CD4-positive, alpha-beta T cell treated with Interleukin-10 for 1 hour (primary cell): ENCODE results near the gene TMIGD1.
"Not testable (repeated sequence)": the region's sequence is repeated elsewhere in the genome, so short reads cannot be mapped to it uniquely, and the experiment has no call there.

ENCODE experiments used
- DNase-seq: peaks from one replicate; pipeline ENCODE4 v3.0.0-alpha.2; 2020

TMIGD1 gene

DNA sequence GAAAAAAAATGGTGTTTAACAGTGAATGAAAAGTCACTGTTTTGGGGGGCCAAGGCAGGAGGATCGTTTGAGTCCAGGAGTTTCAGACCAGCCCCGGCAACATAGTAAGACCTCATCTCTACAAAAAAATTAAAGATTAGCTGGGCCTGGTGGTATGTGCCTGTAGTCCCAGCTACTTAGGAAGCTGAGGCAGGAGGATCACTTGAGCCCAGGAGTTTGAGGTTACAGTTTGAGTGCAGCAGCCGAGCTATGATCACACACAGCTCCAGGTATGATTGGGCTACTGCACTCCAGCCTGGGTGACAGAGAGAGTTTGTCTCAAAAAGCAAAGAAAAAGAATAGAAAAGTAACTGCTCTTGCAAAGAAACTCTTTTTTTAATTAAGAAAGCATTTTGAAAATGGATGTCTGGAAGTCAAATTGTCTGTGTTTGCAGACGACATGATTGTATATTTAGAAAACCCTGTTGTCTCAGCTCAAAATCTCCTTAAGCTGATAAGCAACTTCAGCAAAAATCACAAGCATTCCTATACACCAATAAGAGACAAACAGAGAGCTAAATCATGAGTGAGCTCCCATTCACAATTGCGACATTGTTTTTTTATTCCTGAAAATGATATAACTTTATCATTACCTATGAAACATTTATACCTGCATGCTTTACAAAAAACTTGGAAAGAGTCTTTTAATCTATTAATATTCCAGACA lies 24.4 kb upstream of the TMIGD1 start:
- DNase-seq, result no peak

DNA sequence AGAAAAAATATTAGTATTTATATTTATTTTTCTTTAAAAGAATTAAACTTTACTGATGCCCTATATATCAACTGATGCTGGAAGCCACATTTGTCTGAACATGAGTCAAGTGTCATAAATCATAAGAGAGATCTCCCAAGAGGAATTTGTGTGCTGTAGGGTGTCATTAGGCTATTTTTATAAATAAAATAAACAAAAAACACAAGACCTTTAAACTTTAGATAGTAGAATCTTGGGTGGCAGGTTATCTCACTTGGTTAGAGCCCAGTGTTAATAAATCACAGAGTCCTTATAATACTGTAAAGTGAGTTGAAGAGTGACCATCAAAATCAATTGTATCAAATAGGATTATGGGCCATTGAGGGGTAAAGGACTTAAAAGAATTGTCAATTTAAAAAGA lies 23.6 kb upstream of the TMIGD1 start:
- no peak for DNase-seq

DNA sequence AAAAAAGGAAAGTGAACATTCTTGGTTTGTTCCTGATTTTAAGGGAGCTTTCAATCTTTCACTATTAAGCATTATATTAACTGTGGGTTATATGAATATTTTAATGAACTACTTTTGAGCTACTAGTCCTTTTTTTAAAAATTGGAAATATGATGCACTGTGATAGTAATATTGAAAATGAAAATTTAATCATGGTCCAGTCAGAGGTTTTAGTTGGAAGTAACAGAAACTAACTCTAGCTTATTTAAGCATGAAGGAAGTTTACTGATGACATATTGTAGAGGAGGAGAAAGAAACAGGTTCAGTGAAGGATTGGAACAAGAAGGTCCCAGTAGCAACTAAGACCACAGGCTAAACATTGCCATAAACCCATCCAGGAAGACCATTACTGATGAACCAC lies 20.8 kb upstream of the TMIGD1 start:
- no peak for DNase-seq

DNA sequence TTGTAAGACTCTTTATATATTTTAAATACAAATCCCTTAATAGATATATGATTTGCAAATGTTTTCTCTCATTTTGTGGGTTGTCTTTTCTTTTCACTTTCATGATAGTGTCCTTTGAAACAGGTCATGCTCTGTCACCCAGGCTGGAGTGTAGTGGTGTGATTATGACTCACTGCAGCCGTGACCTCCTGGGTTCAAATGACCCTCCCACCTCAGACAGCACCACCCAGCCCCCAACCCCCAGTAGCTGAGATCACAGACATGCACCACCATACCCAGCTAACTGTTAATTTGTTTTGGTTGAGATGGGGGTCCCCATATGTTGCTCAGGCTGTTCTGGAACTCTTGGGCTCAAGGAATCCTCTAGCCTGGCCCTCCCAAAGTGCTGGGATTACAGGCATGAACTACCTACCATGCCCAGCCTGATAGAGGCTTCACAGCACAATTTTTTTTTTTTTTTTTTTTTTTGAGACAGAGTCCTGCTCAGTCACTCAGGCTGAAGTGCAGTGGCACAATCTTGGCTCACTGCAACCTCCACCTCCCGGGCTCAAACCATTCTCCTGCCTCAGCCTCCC lies 18.5 kb upstream of the TMIGD1 start:
- no peak for DNase-seq

DNA sequence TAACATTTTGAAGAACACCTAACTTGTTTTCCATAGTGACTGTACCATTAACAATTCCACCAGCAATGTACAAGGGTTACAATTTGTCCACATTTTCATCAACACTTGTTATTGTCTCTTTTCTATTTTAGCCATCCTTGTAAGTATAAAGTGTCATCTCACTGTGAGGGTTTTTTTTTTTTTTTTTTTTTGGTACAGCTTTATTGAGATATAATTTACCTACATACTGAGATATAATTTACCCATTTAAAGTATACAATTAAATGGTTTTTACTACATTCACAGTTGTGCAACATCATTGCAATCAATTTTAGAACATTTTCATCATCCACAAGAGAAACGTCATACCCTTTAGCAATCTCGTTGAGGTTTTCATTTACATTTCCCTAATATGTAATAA lies 17.9 kb upstream of the TMIGD1 start:
- DNase-seq, result no peak

DNA sequence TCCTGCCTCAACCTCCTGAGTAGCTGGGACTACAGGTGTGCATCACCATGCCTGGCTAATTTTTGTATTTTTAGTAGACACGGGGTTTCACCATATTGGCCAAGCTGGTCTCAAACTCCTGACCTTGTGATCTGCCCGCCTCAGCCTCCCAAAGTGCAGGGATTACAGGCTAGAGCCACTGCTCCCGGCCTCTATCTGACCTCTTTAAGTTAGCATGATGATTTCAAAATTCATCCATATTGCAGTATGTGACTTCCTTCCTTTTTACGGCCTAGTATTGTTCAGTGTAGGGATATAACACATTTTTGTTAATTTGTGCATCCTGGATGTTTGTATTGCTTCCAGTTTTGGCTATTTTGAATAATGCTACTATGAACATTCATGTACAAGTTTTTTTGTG lies 17.4 kb upstream of the TMIGD1 start:
- DNase-seq, result not testable (repeated sequence)

DNA sequence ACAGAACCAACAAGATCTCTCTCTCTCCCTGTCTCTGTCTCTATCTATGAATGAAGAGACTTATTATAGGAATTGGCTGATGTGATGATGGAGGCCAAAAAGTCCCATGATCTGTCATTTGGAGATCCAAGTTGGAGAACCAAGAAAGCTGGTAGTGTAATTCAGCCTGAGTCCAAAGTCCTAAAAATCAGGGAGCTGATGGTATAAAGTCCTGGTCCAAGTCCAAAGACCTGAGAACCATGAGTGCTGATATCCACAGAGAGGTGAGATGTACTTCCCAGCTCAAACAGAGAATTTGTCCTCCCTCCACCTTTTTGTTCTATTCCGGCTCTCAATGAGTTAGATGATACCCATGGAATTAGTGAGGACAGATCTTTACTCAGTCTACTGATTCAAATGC lies 15.4 kb upstream of the TMIGD1 start:
- DNase-seq, result no peak

DNA sequence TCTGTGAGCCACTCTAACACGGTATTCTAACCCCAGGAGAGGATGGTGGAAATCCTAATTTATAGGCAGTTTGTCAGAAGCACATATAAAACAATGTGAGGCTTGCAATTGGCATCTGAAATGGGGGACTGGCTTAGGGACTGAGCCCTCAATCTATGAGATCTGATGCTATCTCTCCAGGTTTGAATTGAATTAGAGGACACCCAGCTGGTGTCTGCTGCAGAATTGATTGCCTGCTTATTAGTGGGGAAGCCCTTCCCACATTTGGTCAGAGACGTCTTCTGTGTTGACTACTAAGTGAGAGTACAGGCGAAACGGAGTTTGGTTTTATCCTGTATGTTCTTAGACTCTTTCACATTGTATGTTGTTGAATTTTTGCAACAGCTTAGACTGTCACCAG lies 13.6 kb upstream of the TMIGD1 start:
- no peak for DNase-seq

DNA sequence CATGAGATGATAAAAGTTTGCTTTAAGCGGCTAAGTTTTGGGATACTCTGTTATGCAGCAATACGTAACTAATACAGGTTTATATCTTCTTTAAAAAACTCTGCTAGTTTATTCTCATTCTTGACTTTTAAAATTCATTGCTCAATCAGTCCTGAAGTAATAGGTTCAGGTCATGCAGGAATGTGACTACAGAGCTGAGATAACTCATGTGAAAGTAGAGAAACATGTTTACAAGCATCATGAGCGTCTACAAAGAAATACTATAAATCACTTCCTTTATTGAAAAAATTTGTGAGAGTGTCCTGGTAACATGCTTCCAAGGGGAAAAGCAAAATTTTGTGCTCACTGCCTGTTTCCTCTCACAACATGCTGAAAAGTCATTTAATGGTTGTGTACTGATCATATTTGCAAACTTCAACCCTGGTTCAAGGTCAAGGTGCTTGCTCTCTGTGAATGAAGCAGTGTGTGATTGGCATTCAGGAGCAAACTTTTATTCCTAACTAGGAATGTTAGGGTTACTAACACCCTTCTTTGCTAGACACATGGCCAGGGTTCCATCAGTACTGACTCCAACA lies 12.5 kb upstream of the TMIGD1 start:
- DNase-seq, result no peak

DNA sequence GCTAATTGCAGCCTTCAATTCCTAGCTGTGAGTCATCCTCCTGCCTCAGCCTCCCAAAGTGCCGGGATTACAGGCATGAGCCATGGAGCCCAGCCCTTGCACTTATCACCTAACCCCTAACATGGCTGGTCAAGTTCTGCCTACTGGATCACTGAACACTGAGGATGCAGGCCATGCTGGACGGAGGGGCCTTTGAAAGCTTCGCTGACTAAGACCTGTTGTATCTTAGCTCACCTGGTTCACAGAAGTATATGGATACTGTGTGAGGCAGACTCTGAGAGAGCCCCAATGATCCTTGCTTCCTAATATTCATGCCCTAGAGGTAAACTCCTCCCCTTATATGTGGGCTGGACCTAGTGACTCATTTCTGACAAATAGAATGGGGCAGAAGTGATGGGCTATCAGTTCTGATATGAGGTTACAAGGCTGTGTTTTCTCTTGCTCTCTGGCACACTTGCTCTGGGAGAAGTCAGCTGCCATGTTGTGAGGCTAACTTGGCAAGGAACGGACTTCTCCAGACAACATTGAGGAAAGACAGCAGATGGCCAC lies 11.7 kb upstream of the TMIGD1 start:
- DNase-seq, result no peak

DNA sequence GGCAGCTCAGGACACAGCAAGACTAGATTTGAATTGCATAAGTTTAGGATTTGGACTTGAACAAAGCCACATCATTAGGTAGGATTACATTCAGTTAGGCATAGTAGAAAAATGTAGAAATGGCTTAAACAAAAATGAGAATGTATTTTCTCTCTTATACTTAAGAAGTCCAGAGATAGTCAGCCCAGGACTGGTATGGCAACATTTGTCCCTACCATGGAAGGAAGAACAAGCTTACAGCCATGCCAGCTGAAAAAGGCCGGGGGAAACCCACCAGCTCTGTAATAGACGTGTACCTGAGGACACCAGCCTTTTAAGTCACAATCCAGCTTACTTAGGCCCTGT lies 11.2 kb upstream of the TMIGD1 start:
- DNase-seq, result no peak

DNA sequence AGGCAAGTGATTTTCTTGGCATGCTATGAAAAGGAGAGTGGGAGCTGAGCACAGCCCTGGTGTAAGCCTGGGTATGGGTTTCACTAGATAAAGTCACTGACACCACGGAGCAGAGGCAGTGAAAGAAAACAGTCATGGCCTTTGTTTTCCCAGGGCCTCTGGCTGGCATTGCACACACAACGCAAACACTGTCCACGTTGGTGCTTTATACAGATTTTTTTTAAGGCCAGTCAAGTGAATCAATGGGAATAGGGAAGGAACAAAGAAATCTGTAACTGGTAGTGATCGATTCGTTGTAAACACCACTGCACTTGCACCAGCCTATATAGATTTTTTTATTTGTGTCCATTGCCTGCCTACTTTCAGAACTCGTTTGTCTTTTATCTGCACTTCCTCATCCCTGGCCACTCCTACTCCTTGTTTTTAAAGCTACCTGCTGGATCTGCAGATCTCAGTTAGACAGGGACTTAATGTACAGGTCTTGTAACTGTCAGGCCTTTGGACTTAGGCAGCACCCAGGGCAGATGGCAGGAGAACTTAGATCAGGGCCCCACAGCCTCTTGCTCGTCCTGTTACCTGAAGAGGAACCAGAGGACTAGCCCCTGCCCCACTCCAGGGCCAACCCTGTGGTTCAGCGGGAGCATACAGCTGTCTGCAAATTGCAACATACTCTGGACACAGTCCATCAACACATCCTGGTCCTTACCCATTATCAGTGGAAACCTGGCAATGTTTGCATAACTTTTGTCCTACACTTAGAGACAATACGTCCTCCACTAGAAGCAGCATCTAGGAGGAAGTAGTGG lies 10.6 kb upstream of the TMIGD1 start:
- DNase-seq, result no peak

DNA sequence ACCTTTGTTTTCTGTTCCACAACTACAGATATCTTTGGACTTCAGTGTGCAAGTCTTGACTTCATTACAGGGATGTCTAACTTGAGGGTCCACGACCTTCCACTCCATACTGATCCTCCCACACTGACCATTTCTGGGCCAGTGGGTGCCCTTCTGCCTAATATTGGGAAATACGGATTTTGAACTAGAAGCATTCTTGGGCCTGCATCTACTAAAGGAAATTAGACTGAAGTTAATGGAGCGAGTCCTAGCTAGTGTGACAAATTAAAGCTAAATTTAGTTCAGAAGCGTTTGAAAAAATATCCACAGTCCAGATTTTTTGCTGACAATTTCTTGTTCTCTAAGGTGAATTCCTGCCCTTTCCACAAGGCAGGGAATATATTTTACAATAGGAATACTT lies 9.9 kb upstream of the TMIGD1 start:
- DNase-seq, result no peak

DNA sequence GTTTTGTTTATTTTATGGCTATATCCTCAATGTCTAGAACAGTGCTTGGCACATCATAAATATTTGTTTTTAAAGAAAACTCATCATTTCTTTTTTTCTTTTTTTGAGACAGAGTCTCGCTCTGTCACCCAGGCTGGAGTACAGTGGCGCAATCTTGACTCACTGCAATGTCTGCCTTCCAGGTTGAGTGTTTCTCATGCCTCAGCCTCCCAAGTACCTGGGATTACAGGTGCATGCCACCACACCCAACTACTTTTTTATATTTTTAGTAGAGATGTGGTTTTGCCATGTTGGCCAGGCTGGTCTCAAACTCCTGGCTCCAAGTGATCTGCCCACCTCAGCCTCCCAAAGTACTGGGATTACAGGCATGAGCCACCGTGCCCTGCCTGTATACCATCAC lies 9.4 kb upstream of the TMIGD1 start:
- not testable (repeated sequence) for DNase-seq

DNA sequence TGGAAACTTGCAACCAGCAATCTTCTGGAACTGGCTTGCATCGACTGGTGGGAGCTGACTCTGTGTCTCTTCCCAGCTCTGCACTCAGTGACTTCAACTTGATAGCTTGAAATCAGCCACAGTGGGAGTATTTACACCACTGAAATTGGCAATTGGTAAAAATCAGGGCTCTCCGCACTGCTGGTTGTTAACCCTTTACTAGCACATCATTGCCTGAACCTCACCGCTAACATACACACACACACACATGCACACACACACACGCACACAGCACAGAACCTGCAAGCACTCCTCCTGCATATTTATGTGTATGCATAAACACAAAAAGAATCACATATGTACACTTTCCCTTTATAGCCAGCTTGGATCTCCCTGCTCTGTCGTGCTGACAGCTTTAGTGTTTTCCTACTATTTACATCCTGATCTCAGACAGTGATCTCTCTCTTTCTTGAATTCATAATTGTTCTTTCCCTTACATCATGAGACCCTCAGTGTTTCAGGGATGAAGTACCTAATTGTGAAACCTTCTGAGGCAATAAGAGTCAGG lies 7.9 kb upstream of the TMIGD1 start:
- DNase-seq, result no peak

DNA sequence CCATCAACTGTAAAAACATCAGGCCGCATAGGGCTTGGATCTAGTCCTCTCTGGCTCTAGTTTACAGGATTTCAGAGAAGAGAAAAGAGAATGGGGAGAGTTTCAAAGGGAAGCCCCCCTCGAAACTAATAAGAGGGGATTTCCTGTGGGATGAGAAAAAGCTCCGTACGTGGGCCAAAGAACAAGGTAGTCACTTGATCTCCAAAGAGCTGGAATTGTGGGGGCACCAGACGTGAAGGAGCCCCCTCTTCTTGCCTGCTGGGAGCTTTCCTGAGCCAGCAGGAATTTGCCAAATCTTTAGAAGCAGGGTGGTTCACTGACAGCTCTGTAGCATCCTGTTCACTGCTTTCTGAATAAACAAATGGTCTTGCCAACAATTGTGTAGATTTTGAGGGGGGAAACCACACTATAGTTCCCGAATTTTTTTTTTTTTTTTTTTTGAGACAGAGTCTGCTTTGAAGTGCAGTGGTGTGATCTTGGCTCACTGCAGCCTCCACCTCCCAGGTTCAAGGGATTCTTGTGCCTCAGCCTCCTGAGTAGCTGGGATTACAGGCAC lies 7.0 kb upstream of the TMIGD1 start:
- DNase-seq, result no peak

DNA sequence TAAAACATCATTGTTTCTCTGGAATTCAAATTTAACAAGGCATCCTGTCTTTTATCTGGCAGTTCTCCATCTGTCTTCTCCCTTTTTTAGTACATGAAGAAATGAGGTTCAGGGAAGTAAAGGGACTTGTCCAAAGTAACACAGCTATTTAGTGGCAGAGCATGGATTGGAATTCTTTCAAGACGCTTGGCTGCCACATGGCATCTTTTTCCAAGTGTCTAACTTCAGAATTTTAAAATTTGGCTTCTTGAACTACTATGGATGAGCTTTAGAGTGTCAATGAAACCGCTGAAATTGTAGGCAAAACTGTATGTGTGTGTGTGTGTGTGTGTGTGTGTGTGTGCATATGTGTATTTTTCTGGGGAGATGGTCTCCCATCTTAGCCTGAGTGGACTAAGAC lies 5.2 kb upstream of the TMIGD1 start:
- DNase-seq, result no peak

DNA sequence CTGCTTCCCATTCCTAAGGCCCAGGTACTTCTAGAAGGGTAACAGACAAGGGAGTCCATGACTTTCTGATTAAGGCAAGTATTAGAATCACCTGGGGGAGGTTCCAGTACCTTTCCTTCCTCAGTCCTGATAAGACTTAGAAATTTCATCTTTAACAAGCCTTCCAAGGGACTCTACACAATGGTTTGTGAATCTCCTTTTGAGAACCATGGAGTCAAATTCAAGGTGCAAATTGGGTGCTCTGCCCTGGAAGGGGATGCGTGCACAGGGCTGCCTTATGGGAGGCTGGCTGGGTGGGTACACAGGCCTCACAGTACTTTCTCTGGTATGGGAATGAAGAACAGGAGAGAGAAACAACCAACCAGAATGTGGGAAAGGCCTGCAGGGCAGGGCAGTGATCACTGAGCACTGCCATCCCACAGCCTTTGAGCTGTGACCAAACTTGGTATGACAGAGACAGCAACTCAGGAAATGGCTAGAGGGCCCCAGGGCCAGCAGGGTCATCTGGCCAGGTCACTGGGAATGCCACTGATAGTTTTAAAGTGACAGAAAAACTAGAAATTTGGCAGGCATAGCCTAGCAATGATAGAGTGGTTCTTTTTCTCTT lies 3.6 kb upstream of the TMIGD1 start:
- no peak for DNase-seq

DNA sequence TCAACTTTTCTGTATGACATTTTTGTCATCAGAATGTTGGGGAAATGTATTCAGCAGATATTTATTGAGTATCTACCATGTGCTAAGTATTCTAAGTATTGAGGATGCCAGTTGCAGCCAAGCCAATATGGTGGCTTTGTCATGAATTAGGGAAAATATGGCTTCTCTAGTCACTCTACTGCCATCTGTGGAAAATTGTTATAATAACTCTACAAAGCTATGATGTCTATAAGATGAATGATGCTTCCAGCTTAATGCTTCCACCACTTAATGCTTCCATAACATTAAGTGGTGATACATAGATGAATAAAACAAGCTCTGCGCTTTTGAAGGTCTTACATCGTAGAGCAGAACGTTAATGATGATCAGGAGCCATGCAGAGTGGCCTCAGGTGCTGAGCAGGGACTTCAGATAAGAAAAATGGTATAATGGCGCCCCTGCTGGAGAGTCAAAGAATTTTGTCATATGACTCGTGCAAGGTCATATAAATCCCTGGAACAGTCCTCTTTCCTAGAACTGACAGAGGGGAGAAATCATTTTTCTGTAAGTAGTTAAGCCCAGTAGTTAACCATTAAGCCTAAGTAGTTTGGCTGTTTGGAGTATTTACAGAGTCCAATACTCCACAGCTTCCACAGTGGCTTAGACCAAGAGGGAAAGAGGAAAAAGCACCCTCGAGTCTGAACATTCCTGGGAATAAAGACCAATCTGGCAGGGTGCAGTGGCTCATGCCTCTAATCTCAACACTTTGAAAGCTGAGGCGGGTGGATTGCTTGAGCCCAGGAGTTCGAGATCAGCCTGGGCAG lies 2.7 kb upstream of the TMIGD1 start:
- DNase-seq, result peak; percentile 78

DNA sequence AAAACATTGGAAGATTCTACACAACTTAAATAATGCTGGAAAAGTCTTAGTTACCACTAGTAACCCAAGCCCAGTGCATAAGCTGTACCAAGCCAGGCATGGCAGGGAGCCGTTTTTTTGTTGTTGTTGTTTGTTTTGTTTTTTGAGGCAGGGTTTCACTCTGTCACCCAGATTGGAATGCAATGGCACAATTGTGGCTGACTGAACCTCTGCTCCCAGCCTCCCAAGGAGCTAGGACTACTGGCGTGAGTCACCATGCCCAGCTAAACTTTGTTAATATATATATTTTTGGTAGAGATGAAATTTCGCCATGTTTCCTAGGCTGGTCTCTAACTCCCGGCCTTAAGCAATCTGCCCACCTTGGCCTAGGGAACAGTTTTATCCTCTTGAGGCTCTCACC lies 564 bp upstream of the TMIGD1 start:
- no peak for DNase-seq

DNA sequence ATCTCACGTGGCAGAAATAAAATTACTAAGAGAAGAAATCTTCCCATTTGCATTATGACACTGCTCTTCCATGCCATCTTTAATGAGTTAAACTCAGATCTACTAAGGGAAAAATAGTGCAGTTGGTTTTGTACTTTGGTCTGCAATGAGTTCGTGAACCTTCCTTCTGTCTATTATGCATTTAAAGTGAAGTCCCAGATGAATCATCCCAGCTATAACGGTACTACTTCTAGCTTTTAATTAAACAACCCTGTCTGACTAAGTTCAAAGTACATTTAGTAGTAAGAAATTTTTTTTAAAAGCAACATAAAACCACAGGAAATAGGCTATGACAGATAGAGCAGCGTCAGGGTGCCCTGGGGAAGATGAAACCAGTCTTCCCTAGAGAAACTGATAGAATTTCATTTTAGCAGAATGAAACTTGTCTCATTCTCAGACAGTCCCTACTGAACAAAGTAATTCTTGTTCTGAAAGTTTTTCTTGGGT lies 1.8 kb downstream of the TMIGD1 start:
- peak; percentile 67 for DNase-seq

DNA sequence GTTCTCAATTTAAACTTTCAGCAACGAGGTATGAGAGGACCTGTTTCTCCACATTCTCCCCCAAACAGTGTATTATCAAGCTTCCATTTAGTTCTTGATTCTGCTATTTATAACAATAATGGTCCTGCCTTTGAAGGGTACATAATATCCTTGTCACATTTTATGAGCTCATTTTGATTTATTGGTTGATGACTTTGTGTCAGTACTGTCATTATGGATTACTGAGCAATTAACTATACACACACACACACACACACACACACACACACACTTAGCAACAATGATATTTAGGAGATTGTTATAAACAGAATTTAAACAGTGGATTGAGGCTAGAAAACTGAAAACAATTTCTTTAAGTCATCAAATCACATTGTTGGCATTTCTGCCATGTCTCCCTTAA lies 7.0 kb downstream of the TMIGD1 start:
- DNase-seq, result no peak
